ENCODE measurements around the gene GAL3ST2.
"Not testable (repeated sequence)": the region's sequence is repeated elsewhere in the genome, so short reads cannot be mapped to it uniquely, and the experiment has no call there.

Gene GAL3ST2

GRCh38 chr2:241809383-241810306 is 33.0 kb downstream of the GAL3ST2 start:
- DNase-seq: no peak

DNA sequence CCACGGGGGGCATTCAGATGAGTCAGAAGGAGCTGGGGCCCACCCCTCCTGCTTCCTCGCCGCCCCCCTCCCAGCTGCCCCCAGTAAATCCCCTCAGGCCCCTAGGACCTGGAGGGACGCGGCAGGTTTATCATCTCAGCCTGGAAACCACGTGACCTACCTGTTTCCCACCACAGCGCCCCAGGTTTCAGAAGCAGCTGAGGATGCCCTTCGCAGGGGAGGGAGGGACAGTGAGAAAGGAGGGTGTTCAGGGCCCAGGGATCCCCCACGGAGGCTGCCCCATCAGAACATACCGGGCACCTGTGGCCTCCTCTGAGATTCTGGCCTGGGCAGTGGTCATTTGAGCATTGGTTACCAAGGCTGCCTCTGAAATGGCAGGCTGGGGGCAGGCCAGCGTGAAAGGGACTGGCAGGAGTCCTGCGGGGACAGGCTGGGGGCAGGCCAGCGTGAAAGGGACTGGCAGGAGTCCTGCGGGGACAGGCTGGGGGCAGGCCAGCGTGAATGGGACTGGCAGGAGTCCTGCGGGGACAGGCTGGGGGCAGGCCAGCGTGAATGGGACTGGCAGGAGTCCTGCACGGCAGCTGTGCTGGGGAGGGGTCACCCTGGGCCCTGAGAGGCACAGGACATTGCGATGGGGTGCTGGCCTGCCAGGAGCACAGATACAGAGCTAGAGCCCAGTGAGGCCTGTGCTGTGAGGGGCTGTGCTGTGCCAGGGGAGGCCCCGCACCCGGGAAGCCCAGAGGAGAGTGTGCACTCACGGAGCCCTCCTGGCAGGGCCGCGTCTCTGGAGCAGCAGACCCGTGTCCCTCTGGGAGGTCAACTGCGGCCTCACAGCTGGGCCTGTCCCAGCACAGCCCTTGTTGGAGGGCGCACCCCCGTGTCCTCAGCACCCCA is 33.9 kb downstream of the GAL3ST2 start:
- no peak for DNase-seq

- no peak for DNase-seq
Observed at GRCh38 chr2:241811201-241811951, 34.8 kb downstream of the GAL3ST2 start.

GRCh38 chr2:241811952-241812729 is 35.5 kb downstream of the GAL3ST2 start:
- no peak for DNase-seq

- no peak for DNase-seq
Observed at GRCh38 chr2:241812730-241813643, 36.4 kb downstream of the GAL3ST2 start.

DNA sequence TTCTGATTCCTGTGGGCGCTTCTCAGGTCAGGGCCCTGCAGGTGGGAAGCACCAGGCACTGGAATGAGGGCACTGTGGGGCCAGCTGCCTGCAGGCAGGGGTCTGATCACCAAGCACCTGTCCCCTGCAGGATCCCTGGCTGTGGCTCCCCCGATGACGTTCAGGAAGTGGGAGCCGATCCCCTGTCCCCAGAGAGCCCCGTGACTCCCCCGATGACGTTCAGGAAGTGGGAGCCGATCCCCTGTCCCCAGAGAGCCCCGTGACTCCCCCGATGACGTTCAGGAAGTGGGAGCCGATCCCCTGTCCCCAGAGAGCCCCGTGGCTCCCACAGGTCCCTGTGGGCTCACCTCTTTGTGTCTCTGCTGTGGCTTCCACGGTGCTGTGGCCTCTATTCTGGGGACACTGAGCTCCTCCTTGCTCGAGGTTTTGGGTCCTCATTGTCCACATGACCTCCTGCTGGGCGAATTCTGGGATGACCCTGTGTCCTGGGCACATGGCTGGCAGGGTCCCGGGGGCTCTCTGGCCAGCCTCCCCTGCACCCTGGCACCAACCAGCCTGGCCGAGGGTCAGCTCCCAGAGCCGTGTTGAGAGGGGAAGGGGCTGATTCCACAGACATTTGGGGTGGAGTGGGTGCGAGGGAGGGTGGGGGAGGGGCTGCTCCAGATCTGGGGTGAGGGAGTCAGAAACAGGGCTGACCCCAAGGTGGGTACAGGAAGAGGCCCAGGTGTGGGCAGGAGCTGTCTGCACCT is 37.2 kb downstream of the GAL3ST2 start:
- DNase-seq: no peak

- DNase-seq: no peak
Observed at GRCh38 chr2:241814393-241814642, 37.7 kb downstream of the GAL3ST2 start.

- DNase-seq: no peak
Observed at GRCh38 chr2:241814643-241815476, 38.2 kb downstream of the GAL3ST2 start.

GRCh38 chr2:241815477-241816430 is 39.1 kb downstream of the GAL3ST2 start:
- DNase-seq: no peak

- no peak for DNase-seq
Observed at GRCh38 chr2:241816431-241817121, 40.0 kb downstream of the GAL3ST2 start.

GRCh38 chr2:241817126-241817820 is 40.7 kb downstream of the GAL3ST2 start:
- DNase-seq: no peak

DNA sequence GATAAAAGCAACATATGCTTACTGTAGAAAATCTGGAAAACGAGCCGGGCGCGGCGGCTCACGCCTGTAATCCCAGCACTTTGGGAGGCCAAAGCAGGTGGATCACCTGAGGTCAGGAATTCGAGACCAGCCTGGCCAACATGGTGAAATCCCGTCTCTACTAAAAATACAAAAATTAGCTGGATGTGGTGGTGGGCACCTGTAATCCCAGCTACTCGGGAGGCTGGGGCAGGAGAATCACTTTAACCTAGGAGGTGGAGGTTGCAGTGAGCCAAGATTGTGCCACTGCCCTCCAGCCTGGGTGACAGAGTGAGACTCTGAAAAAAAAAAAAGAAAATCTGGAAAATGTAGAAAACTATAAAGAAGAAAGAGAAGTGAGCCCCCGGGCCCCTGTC is 41.2 kb downstream of the GAL3ST2 start:
- not testable (repeated sequence) for DNase-seq

GRCh38 chr2:241818229-241818942 is 41.8 kb downstream of the GAL3ST2 start:
- DNase-seq: no peak

DNA sequence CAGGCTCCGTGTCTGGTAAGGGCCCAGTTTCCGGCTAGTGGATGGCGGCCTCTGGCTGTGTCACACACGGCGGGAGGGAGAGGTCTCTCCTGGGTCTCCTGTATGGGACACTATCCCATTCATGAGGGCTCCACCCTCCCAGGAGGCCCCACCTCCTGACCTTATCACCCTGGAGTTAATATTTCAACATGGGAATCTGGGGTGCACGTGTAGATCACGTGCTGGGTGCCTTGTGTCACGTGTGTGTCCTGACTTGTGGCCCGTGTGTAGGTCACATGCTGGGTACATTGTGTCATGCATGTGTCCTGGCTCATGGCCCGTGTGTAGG is 42.3 kb downstream of the GAL3ST2 start:
- DNase-seq: no peak

DNA sequence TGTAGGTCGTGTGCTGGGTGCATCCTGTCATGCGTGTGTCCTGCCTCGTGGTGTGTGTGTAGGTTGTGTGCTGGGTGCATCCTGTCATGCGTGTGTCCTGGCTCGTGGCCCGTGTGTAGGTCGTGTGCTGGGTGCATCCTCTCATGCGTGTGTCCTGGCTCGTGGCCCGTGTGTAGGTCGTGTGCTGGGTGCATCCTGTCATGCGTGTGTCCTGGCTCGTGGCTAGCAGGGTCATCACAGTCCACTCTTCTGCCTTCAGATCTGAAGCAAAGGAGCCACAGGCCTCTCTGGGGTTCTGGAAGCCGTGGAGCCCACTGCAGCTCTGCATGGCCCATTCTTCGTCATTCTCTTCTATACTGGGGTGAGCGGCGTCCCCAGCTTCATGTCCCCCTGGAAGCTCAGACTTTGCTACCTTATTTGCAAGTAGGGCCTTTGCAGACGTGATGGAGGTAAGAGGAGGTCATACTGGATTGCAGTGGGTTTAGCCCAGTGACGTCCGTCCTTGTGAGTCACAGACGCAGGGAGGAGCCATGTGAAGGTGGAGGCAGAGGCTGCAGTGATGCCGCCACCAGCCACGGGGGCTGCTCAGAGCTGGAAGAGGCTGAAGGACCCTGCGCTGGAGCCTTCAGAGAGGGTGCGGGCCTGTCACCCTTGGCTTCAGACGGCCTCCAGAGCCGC is 43.5 kb downstream of the GAL3ST2 start:
- DNase-seq: not testable (repeated sequence)

All from right forelimb (tissue), 1 donor.